ENCODE results near the gene PCDHB10.
"Not testable (repeated sequence)": the region's sequence is repeated elsewhere in the genome, so short reads cannot be mapped to it uniquely, and the experiment has no call there.

The PCDHB10 gene

DNA sequence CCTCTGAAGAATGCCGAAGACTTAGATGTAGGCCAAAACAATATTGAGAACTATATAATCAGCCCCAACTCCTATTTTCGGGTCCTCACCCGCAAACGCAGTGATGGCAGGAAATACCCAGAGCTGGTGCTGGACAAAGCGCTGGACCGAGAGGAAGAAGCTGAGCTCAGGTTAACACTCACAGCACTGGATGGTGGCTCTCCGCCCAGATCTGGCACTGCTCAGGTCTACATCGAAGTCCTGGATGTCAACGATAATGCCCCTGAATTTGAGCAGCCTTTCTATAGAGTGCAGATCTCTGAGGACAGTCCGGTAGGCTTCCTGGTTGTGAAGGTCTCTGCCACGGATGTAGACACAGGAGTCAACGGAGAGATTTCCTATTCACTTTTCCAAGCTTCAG is 22.4 kb downstream of the PCDHB10 start:
- in situ Hi-C loops (cut with MboI; ENCODE audit: low pct_unique_long_range_greater_than_20kb, low sequenced_read_pairs, unreplicated experiment): not testable (repeated sequence)

DNA sequence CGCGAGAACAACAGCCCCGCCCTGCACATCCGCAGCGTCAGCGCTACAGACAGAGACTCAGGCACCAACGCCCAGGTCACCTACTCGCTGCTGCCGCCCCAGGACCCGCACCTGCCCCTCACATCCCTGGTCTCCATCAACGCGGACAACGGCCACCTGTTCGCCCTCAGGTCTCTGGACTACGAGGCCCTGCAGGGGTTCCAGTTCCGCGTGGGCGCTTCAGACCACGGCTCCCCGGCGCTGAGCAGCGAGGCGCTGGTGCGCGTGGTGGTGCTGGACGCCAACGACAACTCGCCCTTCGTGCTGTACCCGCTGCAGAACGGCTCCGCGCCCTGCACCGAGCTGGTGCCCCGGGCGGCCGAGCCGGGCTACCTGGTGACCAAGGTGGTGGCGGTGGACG is 23.4 kb downstream of the PCDHB10 start:
- DNase-seq (ENCODE audit: low spot score); in situ Hi-C loops (cut with MboI; ENCODE audit: low pct_unique_long_range_greater_than_20kb, low sequenced_read_pairs, unreplicated experiment): not testable (repeated sequence)

More for the DNA sequence above, 22.4 kb downstream of the PCDHB10 start:
- not testable (repeated sequence) for DNase-seq (ENCODE audit: low spot score)

DNA sequence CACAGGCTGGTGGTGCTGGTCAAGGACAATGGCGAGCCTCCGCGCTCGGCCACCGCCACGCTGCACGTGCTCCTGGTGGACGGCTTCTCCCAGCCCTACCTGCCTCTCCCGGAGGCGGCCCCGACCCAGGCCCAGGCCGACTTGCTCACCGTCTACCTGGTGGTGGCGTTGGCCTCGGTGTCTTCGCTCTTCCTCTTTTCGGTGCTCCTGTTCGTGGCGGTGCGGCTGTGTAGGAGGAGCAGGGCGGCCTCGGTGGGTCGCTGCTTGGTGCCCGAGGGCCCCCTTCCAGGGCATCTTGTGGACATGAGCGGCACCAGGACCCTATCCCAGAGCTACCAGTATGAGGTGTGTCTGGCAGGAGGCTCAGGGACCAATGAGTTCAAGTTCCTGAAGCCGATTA is 23.9 kb downstream of the PCDHB10 start:
- DNase-seq (ENCODE audit: low spot score); in situ Hi-C loops (cut with MboI; ENCODE audit: low pct_unique_long_range_greater_than_20kb, low sequenced_read_pairs, unreplicated experiment): not testable (repeated sequence)

DNA sequence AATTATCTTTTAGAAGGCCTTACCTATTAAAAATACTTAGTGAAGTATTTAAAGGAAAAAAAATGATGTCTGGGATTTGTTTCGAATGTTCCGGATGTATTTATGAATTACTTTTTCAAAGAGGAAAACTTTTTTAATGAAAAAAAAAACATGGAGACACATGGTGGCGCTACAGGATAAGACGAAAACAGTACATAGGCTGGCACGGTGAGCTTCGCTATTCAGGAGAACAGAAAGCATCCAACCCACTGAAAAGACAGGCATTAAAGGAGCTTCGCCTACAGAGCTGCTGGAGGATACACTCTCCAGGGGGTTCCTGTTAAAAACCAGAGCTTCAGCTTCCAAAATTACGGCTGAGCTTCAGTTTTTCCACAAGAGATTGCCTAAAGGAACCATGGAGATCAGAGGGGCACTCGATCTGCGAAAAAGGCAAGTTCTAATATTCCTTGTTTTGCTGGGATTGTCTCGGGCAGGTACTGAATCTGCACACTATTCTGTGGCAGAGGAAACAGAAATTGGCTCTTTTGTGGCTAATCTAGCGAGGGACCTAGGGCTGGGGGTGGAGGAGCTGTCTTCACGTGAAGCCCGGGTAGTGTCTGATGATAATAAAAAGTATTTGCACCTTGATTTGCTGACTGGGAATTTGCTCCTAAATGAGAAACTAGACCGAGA is 31.1 kb downstream of the PCDHB10 start, which contains the start of gene PCDHB14:
PCDHB14 (plus strand) TSS at position 232 of the 672 bp plus-strand sequence; CDS start at position 395, 163 bp downstream.
- no peak for DNase-seq (ENCODE audit: low spot score)
- TF ChIP-seq, protein P1, sequence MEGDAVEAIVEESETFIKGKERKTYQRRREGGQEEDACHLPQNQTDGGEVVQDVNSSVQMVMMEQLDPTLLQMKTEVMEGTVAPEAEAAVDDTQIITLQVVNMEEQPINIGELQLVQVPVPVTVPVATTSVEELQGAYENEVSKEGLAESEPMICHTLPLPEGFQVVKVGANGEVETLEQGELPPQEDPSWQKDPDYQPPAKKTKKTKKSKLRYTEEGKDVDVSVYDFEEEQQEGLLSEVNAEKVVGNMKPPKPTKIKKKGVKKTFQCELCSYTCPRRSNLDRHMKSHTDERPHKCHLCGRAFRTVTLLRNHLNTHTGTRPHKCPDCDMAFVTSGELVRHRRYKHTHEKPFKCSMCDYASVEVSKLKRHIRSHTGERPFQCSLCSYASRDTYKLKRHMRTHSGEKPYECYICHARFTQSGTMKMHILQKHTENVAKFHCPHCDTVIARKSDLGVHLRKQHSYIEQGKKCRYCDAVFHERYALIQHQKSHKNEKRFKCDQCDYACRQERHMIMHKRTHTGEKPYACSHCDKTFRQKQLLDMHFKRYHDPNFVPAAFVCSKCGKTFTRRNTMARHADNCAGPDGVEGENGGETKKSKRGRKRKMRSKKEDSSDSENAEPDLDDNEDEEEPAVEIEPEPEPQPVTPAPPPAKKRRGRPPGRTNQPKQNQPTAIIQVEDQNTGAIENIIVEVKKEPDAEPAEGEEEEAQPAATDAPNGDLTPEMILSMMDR (IDR thresholded peaks at IDR 0.05; ENCODE audit: extremely low read depth, insufficient read depth, missing control alignments): peak; percentile 9
- in situ Hi-C loops (cut with MboI; ENCODE audit: low pct_unique_long_range_greater_than_20kb, low sequenced_read_pairs, unreplicated experiment): no loop called here

DNA sequence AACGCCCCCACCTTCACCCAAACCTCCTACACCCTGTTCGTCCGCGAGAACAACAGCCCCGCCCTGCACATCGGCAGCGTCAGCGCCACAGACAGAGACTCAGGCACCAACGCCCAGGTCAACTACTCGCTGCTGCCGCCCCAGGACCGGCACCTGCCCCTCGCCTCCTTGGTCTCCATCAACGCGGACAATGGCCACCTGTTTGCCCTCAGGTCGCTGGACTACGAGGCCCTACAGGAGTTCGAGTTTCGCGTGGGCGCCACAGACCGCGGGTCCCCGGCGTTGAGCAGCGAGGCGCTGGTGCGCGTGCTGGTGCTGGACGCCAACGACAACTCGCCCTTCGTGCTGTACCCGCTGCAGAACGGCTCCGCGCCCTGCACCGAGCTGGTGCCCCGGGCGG is 32.7 kb downstream of the PCDHB10 start:
- DNase-seq (ENCODE audit: low spot score); in situ Hi-C loops (cut with MboI; ENCODE audit: low pct_unique_long_range_greater_than_20kb, low sequenced_read_pairs, unreplicated experiment): not testable (repeated sequence)

DNA sequence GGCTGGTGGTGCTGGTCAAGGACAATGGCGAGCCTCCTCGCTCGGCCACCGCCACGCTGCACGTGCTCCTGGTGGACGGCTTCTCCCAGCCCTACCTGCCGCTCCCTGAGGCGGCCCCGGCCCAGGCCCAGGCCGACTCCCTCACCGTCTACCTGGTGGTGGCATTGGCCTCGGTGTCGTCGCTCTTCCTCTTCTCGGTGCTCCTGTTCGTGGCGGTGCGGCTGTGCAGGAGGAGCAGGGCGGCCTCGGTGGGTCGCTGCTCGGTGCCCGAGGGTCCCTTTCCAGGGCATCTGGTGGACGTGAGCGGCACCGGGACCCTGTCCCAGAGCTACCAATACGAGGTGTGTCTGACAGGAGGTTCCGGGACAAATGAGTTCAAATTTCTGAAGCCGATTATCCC is 33.3 kb downstream of the PCDHB10 start:
- in situ Hi-C loops (cut with MboI; ENCODE audit: low pct_unique_long_range_greater_than_20kb, low sequenced_read_pairs, unreplicated experiment); DNase-seq (ENCODE audit: low spot score): not testable (repeated sequence)

DNA sequence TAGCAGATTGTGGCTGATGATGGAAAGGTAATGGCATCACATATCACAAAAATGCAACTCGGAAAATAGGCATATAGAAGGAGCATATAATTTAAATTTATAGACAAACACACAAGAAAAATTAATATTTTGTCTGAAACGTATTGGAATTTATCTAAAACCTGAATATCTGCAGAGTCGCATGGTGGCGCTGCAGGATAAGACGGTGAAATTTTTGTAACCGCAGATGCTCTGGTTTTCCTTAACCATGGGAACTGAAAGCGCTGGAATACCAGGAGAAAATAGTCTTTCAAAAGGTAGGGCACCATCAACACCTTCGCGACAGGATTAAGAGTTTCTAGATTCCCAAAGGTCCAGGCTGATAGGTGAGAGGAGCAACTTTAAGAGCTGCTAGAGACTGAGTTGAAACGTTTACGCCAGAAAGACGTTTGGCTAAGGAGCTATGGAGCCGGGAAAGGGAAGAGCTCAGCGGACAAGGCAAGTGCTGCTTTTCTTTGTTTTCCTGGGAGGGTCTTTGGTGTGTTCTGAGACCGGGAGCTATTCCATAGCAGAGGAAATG is 42.0 kb downstream of the PCDHB10 start:
- TF ChIP-seq, protein P1 (IDR thresholded peaks at IDR 0.05; ENCODE audit: extremely low read depth, insufficient read depth, missing control alignments): no peak
- DNase-seq (ENCODE audit: low spot score): no peak
- in situ Hi-C loops (cut with MboI; ENCODE audit: low pct_unique_long_range_greater_than_20kb, low sequenced_read_pairs, unreplicated experiment): no loop called here

DNA sequence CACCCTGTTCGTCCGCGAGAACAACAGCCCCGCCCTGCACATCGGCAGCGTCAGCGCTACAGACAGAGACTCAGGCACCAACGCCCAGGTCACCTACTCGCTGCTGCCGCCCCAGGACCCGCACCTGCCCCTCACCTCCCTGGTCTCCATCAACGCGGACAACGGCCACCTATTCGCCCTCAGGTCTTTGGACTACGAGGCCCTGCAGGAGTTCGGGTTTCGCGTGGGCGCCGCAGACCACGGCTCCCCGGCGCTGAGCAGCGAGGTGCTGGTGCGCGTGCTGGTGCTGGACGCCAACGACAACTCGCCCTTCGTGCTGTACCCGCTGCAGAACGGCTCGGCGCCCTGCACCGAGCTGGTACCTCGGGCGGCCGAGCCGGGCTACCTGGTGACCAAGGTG is 43.8 kb downstream of the PCDHB10 start:
- in situ Hi-C loops (cut with MboI; ENCODE audit: low pct_unique_long_range_greater_than_20kb, low sequenced_read_pairs, unreplicated experiment); DNase-seq (ENCODE audit: low spot score): not testable (repeated sequence)

DNA sequence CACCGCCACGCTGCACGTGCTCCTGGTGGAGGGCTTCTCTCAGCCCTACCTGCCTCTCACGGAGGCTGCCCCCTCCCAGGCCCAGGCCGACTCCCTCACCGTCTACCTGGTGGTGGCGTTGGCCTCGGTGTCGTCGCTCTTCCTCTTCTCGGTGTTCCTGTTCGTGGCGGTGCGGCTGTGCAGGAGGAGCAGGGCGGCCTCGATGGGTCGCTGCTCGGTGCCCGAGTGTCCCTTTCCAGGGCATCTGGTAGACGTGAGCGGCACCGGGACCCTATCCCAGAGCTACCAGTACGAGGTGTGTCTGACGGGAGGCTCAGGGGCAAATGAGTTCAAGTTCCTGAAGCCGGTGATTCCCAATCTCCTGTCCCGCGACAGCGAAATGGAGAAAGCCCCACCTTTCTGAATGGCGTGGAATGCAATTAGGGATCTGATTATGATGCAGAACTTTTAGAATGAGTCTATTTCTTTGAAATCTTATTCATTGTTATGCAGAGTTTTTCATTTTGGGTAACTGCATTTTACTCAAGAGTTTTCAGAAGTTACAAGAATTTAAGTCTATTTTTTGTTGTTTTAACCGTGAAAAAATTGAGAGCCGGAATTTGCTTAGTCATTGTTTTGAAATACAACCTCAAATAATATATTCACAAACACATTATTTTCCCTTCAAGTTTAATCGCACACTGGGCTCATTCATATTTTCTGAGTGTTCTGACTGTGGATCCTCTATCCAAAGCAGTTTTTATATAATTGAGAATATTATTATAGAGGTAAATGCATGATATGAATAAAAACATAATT is 44.6 kb downstream of the PCDHB10 start:
- in situ Hi-C loops (cut with MboI; ENCODE audit: low pct_unique_long_range_greater_than_20kb, low sequenced_read_pairs, unreplicated experiment): no loop called here
- DNase-seq (ENCODE audit: low spot score): no peak

More for the DNA sequence above, 44.6 kb downstream of the PCDHB10 start:
- TF ChIP-seq, protein P1 (IDR thresholded peaks at IDR 0.05; ENCODE audit: extremely low read depth, insufficient read depth, missing control alignments): no peak

Data from GM13977 (cell line).